WTC11 (cell line): ENCODE data around the gene KRT40.

Experiments
- CREB1 ChIP-seq: sonication (generic); formaldehyde crosslinking; IDR thresholded peaks from 2 replicates; pipeline ENCODE4 v1.8.0; 2023; ENCODE audit warnings: mild to moderate bottlenecking, missing genetic modification reagents
- CREM ChIP-seq: sonication (generic); formaldehyde crosslinking; IDR thresholded peaks from 2 replicates; pipeline ENCODE4 v1.8.1; 2022; ENCODE audit warnings: mild to moderate bottlenecking, missing genetic modification reagents, moderate library complexity
- ETV6 ChIP-seq: sonication (generic); formaldehyde crosslinking; IDR thresholded peaks from 2 replicates; pipeline ENCODE4 v1.8.1; 2022; ENCODE audit warnings: mild to moderate bottlenecking, missing genetic modification reagents
- FOXK1 ChIP-seq: sonication (generic); formaldehyde crosslinking; IDR thresholded peaks from 2 replicates; pipeline ENCODE4 v1.8.0; 2022; ENCODE audit warnings: mild to moderate bottlenecking, moderate library complexity, missing genetic modification reagents
- NFYB ChIP-seq: sonication (generic); formaldehyde crosslinking; conservative IDR thresholded peaks from 2 replicates; pipeline ENCODE4 v1.8.0; 2022; ENCODE audit warnings: low read depth, missing genetic modification reagents
- TEAD4 ChIP-seq: sonication (generic); formaldehyde crosslinking; IDR thresholded peaks from 2 replicates; pipeline ENCODE4 v1.8.0; 2022; ENCODE audit warnings: mild to moderate bottlenecking, missing genetic modification reagents
- ZNF317 ChIP-seq: sonication (generic); formaldehyde crosslinking; IDR thresholded peaks from 2 replicates; pipeline ENCODE4 v1.8.1; 2023; ENCODE audit warnings: low read depth, mild to moderate bottlenecking, moderate library complexity, missing genetic modification reagents, borderline replicate concordance
- TF ChIP-seq, protein P1 (sequence below): fragments of 200-600 bp; IDR thresholded peaks from 2 replicates; pipeline ENCODE4 v1.8.0; 2022; ENCODE audit warnings: antibody characterized with exemption

DNA sequence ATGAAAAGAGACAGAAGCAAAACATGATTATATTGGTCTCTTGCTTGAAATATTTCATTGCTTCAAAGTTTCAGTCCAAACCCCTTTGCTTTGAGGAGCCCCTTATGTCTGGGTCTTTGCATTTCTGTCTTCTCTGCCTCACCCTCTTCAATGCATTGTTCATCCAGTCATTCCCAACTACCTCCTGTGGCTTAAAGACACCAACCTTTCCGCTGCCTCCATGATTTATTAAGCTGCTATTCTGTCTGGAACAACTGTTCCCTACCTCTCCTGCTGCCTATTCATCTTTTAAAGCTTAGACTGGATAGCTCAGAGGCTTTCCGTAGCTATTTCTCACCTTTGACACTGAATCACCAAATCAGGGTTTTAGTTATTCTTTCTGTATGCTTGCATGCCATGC lies 13.2 kb upstream of the KRT40 start:
- no peak for TF ChIP-seq TEAD4
- TF ChIP-seq ZNF317 = no peak
- TF ChIP-seq, protein P1, sequence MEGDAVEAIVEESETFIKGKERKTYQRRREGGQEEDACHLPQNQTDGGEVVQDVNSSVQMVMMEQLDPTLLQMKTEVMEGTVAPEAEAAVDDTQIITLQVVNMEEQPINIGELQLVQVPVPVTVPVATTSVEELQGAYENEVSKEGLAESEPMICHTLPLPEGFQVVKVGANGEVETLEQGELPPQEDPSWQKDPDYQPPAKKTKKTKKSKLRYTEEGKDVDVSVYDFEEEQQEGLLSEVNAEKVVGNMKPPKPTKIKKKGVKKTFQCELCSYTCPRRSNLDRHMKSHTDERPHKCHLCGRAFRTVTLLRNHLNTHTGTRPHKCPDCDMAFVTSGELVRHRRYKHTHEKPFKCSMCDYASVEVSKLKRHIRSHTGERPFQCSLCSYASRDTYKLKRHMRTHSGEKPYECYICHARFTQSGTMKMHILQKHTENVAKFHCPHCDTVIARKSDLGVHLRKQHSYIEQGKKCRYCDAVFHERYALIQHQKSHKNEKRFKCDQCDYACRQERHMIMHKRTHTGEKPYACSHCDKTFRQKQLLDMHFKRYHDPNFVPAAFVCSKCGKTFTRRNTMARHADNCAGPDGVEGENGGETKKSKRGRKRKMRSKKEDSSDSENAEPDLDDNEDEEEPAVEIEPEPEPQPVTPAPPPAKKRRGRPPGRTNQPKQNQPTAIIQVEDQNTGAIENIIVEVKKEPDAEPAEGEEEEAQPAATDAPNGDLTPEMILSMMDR = no peak
- TF ChIP-seq CREM (CRISPR knock-in tag) = no peak
- TF ChIP-seq FOXK1 (CRISPR knock-in tag) = no peak
- no peak for TF ChIP-seq NFYB (CRISPR knock-in tag)
- TF ChIP-seq ETV6 (CRISPR knock-in tag) = no peak
- TF ChIP-seq CREB1 = no peak
